ENCODE results near the gene IPP. TPM values are rescaled to one million over a fixed set of nuclear protein-coding genes. Genes with fewer than 3 reads are reported as not detected.

IPP gene
- total and polyA plus RNA-seq, 2 of the 8 experiments (the other 6 are each of a cell fraction or from before 2014, with no cell fraction given), result 1.4 to 5.6 TPM

DNA sequence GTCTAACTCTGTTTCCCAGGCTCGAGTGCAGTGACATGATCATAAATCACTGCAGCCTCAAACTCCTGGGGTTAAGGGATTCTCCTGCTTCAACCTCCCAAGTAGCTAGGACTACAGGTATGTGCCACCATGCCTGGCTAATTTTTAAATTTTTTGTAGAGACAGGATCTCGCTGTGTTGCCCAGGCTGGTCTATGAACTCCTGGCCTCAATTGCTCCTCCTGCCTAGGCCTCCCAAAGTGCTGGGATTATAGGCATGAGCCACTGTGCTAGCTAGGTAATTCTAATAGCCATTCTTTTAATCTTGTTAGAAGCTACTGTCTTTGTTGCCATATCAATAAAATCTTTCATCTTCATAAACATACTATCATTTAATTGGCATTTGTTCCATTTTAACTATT, 39.1 kb upstream of the IPP start:
- POLR2A ChIA-PET (ENCODE audit: partially characterized antibody), result no interaction called here
- no peak for DNase-seq (ENCODE audit: low read depth in 1 of 2, low spot score in 2 of 2)
- CTCF ChIA-PET (ENCODE audit: partially characterized antibody), result no interaction called here
- TF ChIP-seq, protein P1, sequence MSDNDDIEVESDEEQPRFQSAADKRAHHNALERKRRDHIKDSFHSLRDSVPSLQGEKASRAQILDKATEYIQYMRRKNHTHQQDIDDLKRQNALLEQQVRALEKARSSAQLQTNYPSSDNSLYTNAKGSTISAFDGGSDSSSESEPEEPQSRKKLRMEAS (IDR thresholded peaks at IDR 0.05), result no peak
- TF ChIP-seq CBX8 (IDR thresholded peaks at IDR 0.05; ENCODE audit: borderline replicate concordance, low read depth, low read length) (no peak), ASH2L (IDR thresholded peaks at IDR 0.05; ENCODE audit: low read length) (no peak), POU5F1 (IDR thresholded peaks at IDR 0.05; ENCODE audit: low read depth, low read length) (no peak), TCF12 (IDR thresholded peaks at IDR 0.05; ENCODE audit: low read depth, low read length) (no peak), SIN3A (conservative IDR thresholded peaks at IDR 0.05 in 1 of 2, IDR thresholded peaks at IDR 0.05 in 1 of 2; ENCODE audit: low read depth in 1 of 2, low read length in 2 of 2) (no peak), SP1 (IDR thresholded peaks at IDR 0.05; ENCODE audit: low read depth, low read length) (no peak), RNF2 (IDR thresholded peaks at IDR 0.05; ENCODE audit: borderline replicate concordance, low read depth, low read length, missing control alignments, poor library complexity, severe bottlenecking) (no peak), KDM5A (IDR thresholded peaks at IDR 0.05; ENCODE audit: low read length) (no peak), JUND (IDR thresholded peaks at IDR 0.05; ENCODE audit: low read length) (no peak), CREB1 (IDR thresholded peaks at IDR 0.05) (no peak), TBP (IDR thresholded peaks at IDR 0.05; ENCODE audit: low read depth, low read length) (no peak), BACH1 (IDR thresholded peaks at IDR 0.05; ENCODE audit: low read length) (no peak)
- TF ChIP-seq, protein P2, sequence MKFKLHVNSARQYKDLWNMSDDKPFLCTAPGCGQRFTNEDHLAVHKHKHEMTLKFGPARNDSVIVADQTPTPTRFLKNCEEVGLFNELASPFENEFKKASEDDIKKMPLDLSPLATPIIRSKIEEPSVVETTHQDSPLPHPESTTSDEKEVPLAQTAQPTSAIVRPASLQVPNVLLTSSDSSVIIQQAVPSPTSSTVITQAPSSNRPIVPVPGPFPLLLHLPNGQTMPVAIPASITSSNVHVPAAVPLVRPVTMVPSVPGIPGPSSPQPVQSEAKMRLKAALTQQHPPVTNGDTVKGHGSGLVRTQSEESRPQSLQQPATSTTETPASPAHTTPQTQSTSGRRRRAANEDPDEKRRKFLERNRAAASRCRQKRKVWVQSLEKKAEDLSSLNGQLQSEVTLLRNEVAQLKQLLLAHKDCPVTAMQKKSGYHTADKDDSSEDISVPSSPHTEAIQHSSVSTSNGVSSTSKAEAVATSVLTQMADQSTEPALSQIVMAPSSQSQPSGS (IDR thresholded peaks at IDR 0.05; ENCODE audit: low read length), result no peak

More for the DNA sequence above, 39.1 kb upstream of the IPP start:
- H3K23ac ChIP-seq (ENCODE audit: insufficient read length), result no peak overlapping the region
- no peak overlapping the region for H4K5ac ChIP-seq (ENCODE audit: insufficient read length, low read depth, low read length)
- H3K27ac ChIP-seq (ENCODE audit: low read depth, low read length), result no peak overlapping the region
- no peak overlapping the region for H2BK12ac ChIP-seq (ENCODE audit: low read depth, low read length)
- H3K36me3 ChIP-seq (ENCODE audit: control insufficient read depth in 2 of 4, insufficient read depth in 4 of 4, low read length in 3 of 4), result no peaks in the 10 kb centered on the region
- H3K14ac ChIP-seq (ENCODE audit: insufficient read length), result no peak overlapping the region
- H3K4me2 ChIP-seq (ENCODE audit: insufficient read depth in 1 of 2, low read depth in 2 of 2, low read length in 2 of 2), result no peak overlapping the region
- H2BK20ac ChIP-seq (ENCODE audit: low read length), result no peak overlapping the region
- no peak overlapping the region for H2BK5ac ChIP-seq (ENCODE audit: low read depth, low read length)
- H3K9ac ChIP-seq (replicated peaks in 1 of 4; ENCODE audit: extremely low read depth in 1 of 4, low read depth in 3 of 4, low read length in 3 of 4), result no peak overlapping the region
- no peaks in the 10 kb centered on the region for H3K4me1 ChIP-seq (replicated peaks in 1 of 4; ENCODE audit: control insufficient read depth in 3 of 4, insufficient read depth in 4 of 4, low read length in 3 of 4)
- no peak overlapping the region for H2BK15ac ChIP-seq (ENCODE audit: low read length)
- no peak overlapping the region for H4K91ac ChIP-seq (replicated peaks; ENCODE audit: insufficient read length, low read length)
- H3K4ac ChIP-seq (replicated peaks; ENCODE audit: insufficient read length, low read depth, low read length), result no peak overlapping the region
- no peaks in the 10 kb centered on the region for H3K23me2 ChIP-seq (ENCODE audit: low read depth, low read length)
- no peaks in the 10 kb centered on the region for H3K9me3 ChIP-seq (ENCODE audit: insufficient read depth in 2 of 2, low read depth in 1 of 2, low read length in 1 of 2)
- H4K20me1 ChIP-seq (replicated peaks in 1 of 2; ENCODE audit: control insufficient read depth in 1 of 2, insufficient read depth in 2 of 2, low read length in 2 of 2), result no peaks in the 10 kb centered on the region
- no peak overlapping the region for H3K4me3 ChIP-seq (ENCODE audit: extremely low read depth in 1 of 4, insufficient read depth in 2 of 4, low read depth in 3 of 4, low read length in 4 of 4)
- H3K56ac ChIP-seq (replicated peaks; ENCODE audit: insufficient read length, low read depth, low read length), result no peak overlapping the region
- no peak overlapping the region for H2AK5ac ChIP-seq (ENCODE audit: low read depth, low read length)
- WGBS, 2 experiments (ENCODE audit: extremely low coverage in 1 of 2, insufficient coverage in 1 of 2, insufficient read length in 1 of 2, insufficient replicate concordance in 2 of 2, low coverage in 1 of 2, low lambda C conversion rate in 2 of 2, missing lambda C conversion rate in 1 of 2), result 87% methylated on average over 2 of the region's 2 CpGs; no CpG with 5 or more reads in 1 of the 2 experiments
- H3K27me3 ChIP-seq (replicated peaks in 1 of 4; ENCODE audit: control insufficient read depth in 3 of 4, extremely low read depth in 1 of 4, insufficient read depth in 3 of 4, low read length in 3 of 4), result no peaks in the 10 kb centered on the region
- H4K8ac ChIP-seq (ENCODE audit: extremely low read depth, insufficient read depth, low read length), result no peak overlapping the region
- H3K79me1 ChIP-seq (ENCODE audit: low read depth, low read length), result no peaks in the 10 kb centered on the region
- no peaks in the 10 kb centered on the region for H3K79me2 ChIP-seq (ENCODE audit: control insufficient read depth in 1 of 2, insufficient read depth in 2 of 2, low read length in 2 of 2)
- H2AFZ ChIP-seq (ENCODE audit: low read length), result no peak overlapping the region
- H3K18ac ChIP-seq (ENCODE audit: extremely low read depth, low read length), result no peak overlapping the region
- no peak overlapping the region for H2BK120ac ChIP-seq (replicated peaks; ENCODE audit: low read depth, low read length)
- no peak for FAIRE-seq
